Gastrocnemius medialis (tissue), 4 donors: ENCODE data around the gene USP17L28. TPM values are rescaled to one million over a fixed set of nuclear protein-coding genes. Genes with fewer than 3 reads are reported as not detected.
"Not testable (repeated sequence)": the region's sequence is repeated elsewhere in the genome, so short reads cannot be mapped to it uniquely, and the experiment has no call there.

ENCODE experiments used
- ATAC-seq, 2 donors: fragments of 150-250 bp; one replicate each; pipeline ENCODE4 v1.9.1; 2016
- DNase-seq, 2 donors: peaks; one replicate each; pipeline ENCODE4 v3.0.0-alpha.2; 2019
- H3K27ac ChIP-seq, 4 donors: fragments of 200-600 bp; sonication (generic); 1 replicate in 1 of 4; 2 replicates in 3 of 4; pipeline ENCODE4 v1.5.1; 2016 to 2018; ENCODE audit warnings: mild to moderate bottlenecking in 2 of 4, moderate library complexity in 1 of 4
- H3K27me3 ChIP-seq, 3 donors: fragments of 200-600 bp; sonication (generic) in 2 of 3; 1 replicate in 1 of 3; 2 replicates in 2 of 3; pipeline versions ENCODE4 v1.5.1 to v1.6.0; 2016 to 2019; ENCODE audit warnings: mild to moderate bottlenecking in 1 of 3, moderate library complexity in 1 of 3
- H3K36me3 ChIP-seq, 2 donors: fragments of 200-600 bp; sonication (generic) in 1 of 2; one replicate each; pipeline ENCODE4 v1.5.1; 2017 to 2018
- H3K4me1 ChIP-seq, 2 donors: fragments of 200-600 bp; sonication (generic) in 1 of 2; one replicate each; pipeline ENCODE4 v1.5.1; 2016 to 2017; ENCODE audit warnings: mild to moderate bottlenecking in 2 of 2
- H3K4me3 ChIP-seq, 4 donors: fragments of 200-600 bp; sonication (generic) in 3 of 4; 1 replicate in 1 of 4; 2 replicates in 3 of 4; pipeline ENCODE4 v1.5.1; 2016 to 2019; ENCODE audit warnings: mild to moderate bottlenecking in 2 of 4
- H3K9me3 ChIP-seq, 3 donors: fragments of 200-600 bp; sonication (generic) in 2 of 3; 1 replicate in 1 of 3; 2 replicates in 2 of 3; pipeline ENCODE4 v1.5.1; 2016 to 2019
- in situ Hi-C, 4 donors: fragments of 200-750 bp; cut with MboI; loops; one replicate each; pipeline versions ENCODE4 v1.15.0 to v1.8.0; 2017; ENCODE audit warnings: low sequenced_read_pairs in 4 of 4
- intact Hi-C: fragments of 100-400 bp; cut with DNase I; formaldehyde crosslinking; loops from one replicate; pipeline ENCODE4 v1.15.1; 2023; ENCODE audit warnings: low total_unique reads
- total RNA-seq, 4 donors: library from RNA; depleted of rRNA; stranded (reverse); fragments of >200 nt; gene quantifications; one replicate each; pipeline versions ENCODE4 v1.1.0 to v1.2.3, GENCODE V29; 2016

USP17L28 gene, protein sequence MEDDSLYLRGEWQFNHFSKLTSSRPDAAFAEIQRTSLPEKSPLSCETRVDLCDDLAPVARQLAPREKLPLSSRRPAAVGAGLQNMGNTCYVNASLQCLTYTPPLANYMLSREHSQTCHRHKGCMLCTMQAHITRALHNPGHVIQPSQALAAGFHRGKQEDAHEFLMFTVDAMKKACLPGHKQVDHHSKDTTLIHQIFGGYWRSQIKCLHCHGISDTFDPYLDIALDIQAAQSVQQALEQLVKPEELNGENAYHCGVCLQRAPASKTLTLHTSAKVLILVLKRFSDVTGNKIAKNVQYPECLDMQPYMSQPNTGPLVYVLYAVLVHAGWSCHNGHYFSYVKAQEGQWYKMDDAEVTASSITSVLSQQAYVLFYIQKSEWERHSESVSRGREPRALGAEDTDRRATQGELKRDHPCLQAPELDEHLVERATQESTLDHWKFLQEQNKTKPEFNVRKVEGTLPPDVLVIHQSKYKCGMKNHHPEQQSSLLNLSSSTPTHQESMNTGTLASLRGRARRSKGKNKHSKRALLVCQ
- total RNA-seq = not detected

DNA sequence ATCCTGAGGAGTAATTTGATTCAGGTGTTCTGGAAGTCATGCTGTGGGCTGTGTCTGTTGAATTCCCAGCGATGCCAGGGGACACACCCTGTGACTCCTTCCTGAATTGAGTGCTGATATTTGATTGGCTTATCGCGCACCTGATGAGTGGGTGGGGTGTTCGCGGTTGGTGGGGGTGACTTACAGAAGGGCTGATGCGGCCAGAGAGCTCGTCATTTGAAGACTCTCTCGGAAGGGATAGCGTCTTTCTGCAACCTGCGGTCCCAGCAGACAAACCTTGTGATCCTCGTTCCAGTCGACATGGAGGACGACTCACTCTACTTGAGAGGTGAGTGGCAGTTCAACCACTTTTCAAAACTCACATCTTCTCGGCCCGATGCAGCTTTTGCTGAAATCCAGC is at the start of gene USP17L28:
Gene USP17L28, plus strand, starts transcription at position 301 of the 400 bp plus-strand sequence. Its CDS starts 0 bp downstream, at position 301.
- H3K9me3 ChIP-seq, DNase-seq, H3K36me3 ChIP-seq, H3K27me3 ChIP-seq, intact Hi-C loops, H3K4me3 ChIP-seq, in situ Hi-C loops, H3K4me1 ChIP-seq, H3K27ac ChIP-seq, ATAC-seq: not testable (repeated sequence)

DNA sequence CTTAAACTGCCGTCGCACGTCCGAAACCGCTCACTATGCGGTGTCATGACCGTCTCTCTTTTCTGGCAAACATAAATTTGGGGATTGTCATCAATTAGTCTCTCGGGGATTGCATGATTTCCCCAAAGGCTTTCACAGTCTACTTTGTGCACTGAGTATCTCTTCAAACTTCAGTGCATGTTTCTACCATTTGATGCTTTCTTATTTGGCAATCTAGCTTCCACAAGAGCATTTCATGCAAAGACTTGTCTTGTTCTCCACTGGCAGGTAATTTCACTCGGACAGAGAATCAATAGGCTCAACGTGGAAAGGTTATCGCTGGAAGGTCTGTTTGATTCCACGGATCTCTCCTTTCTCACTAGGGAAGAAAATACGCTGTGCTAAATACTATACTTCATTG is 24.5 kb upstream of the USP17L28 start:
- H3K9me3 ChIP-seq, intact Hi-C loops, H3K27me3 ChIP-seq, ATAC-seq, H3K4me3 ChIP-seq, H3K36me3 ChIP-seq, DNase-seq, in situ Hi-C loops, H3K4me1 ChIP-seq, H3K27ac ChIP-seq: not testable (repeated sequence)

GRCh38 chr4:9324865-9325264 is 23.8 kb upstream of the USP17L28 start, which contains the start of gene USP17L24:
Gene USP17L24 (plus strand): TSS chr4:9325165. CDS start chr4:9325165, 0 bp downstream.
- H3K36me3 ChIP-seq, H3K9me3 ChIP-seq, in situ Hi-C loops, H3K4me3 ChIP-seq, ATAC-seq, H3K27ac ChIP-seq, H3K4me1 ChIP-seq, H3K27me3 ChIP-seq, intact Hi-C loops, DNase-seq: not testable (repeated sequence)

DNA sequence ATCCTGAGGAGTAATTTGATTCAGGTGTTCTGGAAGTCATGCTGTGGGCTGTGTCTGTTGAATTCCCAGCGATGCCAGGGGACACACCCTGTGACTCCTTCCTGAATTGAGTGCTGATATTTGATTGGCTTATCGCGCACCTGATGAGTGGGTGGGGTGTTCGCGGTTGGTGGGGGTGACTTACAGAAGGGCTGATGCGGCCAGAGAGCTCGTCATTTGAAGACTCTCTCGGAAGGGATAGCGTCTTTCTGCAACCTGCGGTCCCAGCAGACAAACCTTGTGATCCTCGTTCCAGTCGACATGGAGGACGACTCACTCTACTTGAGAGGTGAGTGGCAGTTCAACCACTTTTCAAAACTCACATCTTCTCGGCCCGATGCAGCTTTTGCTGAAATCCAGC is 19.1 kb upstream of the USP17L28 start, which contains the start of gene USP17L25:
Gene USP17L25, plus strand, starts transcription at position 301 of the 400 bp plus-strand sequence. Its CDS starts 0 bp downstream, at position 301.
- DNase-seq, H3K27me3 ChIP-seq, H3K9me3 ChIP-seq, H3K27ac ChIP-seq, in situ Hi-C loops, H3K4me1 ChIP-seq, ATAC-seq, H3K4me3 ChIP-seq, intact Hi-C loops, H3K36me3 ChIP-seq: not testable (repeated sequence)

- H3K36me3 ChIP-seq, DNase-seq, H3K9me3 ChIP-seq, H3K27me3 ChIP-seq, intact Hi-C loops, in situ Hi-C loops, ATAC-seq, H3K4me3 ChIP-seq, H3K27ac ChIP-seq, H3K4me1 ChIP-seq: not testable (repeated sequence)
These were observed 14.3 kb upstream of the USP17L28 start, which contains the start of gene USP17L26 for GRCh38 chr4:9334358-9334757. Gene USP17L26 (plus strand): TSS chr4:9334658. CDS start chr4:9334658, 0 bp downstream.

DNA sequence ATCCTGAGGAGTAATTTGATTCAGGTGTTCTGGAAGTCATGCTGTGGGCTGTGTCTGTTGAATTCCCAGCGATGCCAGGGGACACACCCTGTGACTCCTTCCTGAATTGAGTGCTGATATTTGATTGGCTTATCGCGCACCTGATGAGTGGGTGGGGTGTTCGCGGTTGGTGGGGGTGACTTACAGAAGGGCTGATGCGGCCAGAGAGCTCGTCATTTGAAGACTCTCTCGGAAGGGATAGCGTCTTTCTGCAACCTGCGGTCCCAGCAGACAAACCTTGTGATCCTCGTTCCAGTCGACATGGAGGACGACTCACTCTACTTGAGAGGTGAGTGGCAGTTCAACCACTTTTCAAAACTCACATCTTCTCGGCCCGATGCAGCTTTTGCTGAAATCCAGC is 9.6 kb upstream of the USP17L28 start, which contains the start of gene USP17L5:
Gene USP17L5, plus strand, starts transcription at position 301 of the 400 bp plus-strand sequence. Its CDS starts 0 bp downstream, at position 301.
- intact Hi-C loops, ATAC-seq, H3K4me1 ChIP-seq, H3K4me3 ChIP-seq, H3K27ac ChIP-seq, H3K36me3 ChIP-seq, in situ Hi-C loops, H3K27me3 ChIP-seq, DNase-seq, H3K9me3 ChIP-seq: not testable (repeated sequence)

GRCh38 chr4:9343848-9344247 is 4.8 kb upstream of the USP17L28 start, which contains the start of gene USP17L27:
Gene USP17L27 (plus strand): TSS chr4:9344148. CDS start chr4:9344148, 0 bp downstream.
- in situ Hi-C loops, DNase-seq, H3K27ac ChIP-seq, H3K4me1 ChIP-seq, H3K9me3 ChIP-seq, intact Hi-C loops, H3K4me3 ChIP-seq, ATAC-seq, H3K27me3 ChIP-seq, H3K36me3 ChIP-seq: not testable (repeated sequence)

DNA sequence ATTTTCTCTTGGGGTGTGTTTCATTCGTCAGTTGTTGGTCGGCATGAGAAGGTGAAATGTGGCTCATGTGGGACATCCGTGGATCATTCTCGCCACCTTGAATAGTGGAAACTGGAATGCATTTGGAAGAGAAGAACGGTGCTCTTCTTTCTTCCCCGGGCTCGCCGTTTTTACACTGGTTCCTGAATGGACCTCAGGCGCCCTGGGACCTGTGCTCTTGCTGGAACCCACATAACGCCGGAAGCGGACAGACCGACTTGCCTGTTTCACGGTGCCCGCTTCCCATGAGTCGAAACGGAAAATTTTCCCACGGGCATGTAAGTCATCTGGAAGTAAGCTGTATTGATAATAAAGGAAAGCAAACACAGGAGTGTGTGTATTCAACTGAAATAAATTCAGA is 2.2 kb downstream of the USP17L28 start:
- H3K4me1 ChIP-seq, H3K27me3 ChIP-seq, H3K27ac ChIP-seq, H3K4me3 ChIP-seq, H3K9me3 ChIP-seq, intact Hi-C loops, ATAC-seq, in situ Hi-C loops, DNase-seq, H3K36me3 ChIP-seq: not testable (repeated sequence)

- H3K27me3 ChIP-seq, H3K4me3 ChIP-seq, intact Hi-C loops, DNase-seq, H3K4me1 ChIP-seq, H3K36me3 ChIP-seq, H3K27ac ChIP-seq, H3K9me3 ChIP-seq, in situ Hi-C loops, ATAC-seq: not testable (repeated sequence)
These were observed 4.6 kb downstream of the USP17L28 start, which contains the start of gene USP17L29 for GRCh38 chr4:9353338-9353737. Gene USP17L29 (plus strand): TSS chr4:9353638. CDS start chr4:9353638, 0 bp downstream.

GRCh38 chr4:9362829-9363228 is 14.1 kb downstream of the USP17L28 start, which contains the start of gene USP17L30:
Gene USP17L30 (plus strand): TSS chr4:9363129. CDS start chr4:9363129, 0 bp downstream.
- H3K27me3 ChIP-seq, in situ Hi-C loops, H3K9me3 ChIP-seq, ATAC-seq, DNase-seq, H3K4me3 ChIP-seq, H3K4me1 ChIP-seq, intact Hi-C loops, H3K27ac ChIP-seq, H3K36me3 ChIP-seq: not testable (repeated sequence)

GRCh38 chr4:9379881-9380280 is 31.2 kb downstream of the USP17L28 start:
- H3K9me3 ChIP-seq, H3K4me3 ChIP-seq, ATAC-seq, H3K36me3 ChIP-seq, DNase-seq, H3K27me3 ChIP-seq, intact Hi-C loops, H3K27ac ChIP-seq, H3K4me1 ChIP-seq, in situ Hi-C loops: not testable (repeated sequence)
